Measurements from ENCODE around the gene RASSF8. TPM values are rescaled to one million over a fixed set of nuclear protein-coding genes. Genes with fewer than 3 reads are reported as not detected.

RASSF8 gene
- total RNA-seq, 1 donor: 97.4 TPM

GRCh38 chr12:26112232-26112631, 153.8 kb downstream of the RASSF8 start:
- TF ChIP-seq, protein P1, sequence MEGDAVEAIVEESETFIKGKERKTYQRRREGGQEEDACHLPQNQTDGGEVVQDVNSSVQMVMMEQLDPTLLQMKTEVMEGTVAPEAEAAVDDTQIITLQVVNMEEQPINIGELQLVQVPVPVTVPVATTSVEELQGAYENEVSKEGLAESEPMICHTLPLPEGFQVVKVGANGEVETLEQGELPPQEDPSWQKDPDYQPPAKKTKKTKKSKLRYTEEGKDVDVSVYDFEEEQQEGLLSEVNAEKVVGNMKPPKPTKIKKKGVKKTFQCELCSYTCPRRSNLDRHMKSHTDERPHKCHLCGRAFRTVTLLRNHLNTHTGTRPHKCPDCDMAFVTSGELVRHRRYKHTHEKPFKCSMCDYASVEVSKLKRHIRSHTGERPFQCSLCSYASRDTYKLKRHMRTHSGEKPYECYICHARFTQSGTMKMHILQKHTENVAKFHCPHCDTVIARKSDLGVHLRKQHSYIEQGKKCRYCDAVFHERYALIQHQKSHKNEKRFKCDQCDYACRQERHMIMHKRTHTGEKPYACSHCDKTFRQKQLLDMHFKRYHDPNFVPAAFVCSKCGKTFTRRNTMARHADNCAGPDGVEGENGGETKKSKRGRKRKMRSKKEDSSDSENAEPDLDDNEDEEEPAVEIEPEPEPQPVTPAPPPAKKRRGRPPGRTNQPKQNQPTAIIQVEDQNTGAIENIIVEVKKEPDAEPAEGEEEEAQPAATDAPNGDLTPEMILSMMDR (IDR thresholded peaks at IDR 0.05; ENCODE audit: extremely low read depth, low read depth, low read length): no peak
- Histone ChIP-seq H3K36me3 (ENCODE audit: insufficient read depth, low read length) (no peaks in the 10 kb centered on the region), H3K27me3 (ENCODE audit: insufficient read depth, low read length) (no peaks in the 10 kb centered on the region), H3K9me3 (ENCODE audit: low read depth, low read length) (no peaks in the 10 kb centered on the region), H3K79me2 (ENCODE audit: insufficient read depth, low read length) (no peaks in the 10 kb centered on the region), H4K20me1 (ENCODE audit: insufficient read depth, low read length) (no peaks in the 10 kb centered on the region), H2AFZ (ENCODE audit: low read length) (no peak overlapping the region), H3K4me2 (ENCODE audit: insufficient read depth, low read length) (no peak overlapping the region), H3K27ac (ENCODE audit: low read depth, low read length) (no peak overlapping the region), H3K4me1 (ENCODE audit: insufficient read depth, low read length) (peaks cover 12% of the 10 kb centered on the region), H3K4me3 (ENCODE audit: insufficient read depth, low read length) (no peak overlapping the region)
- no peak for DNase-seq (ENCODE audit: insufficient read length, low spot score, missing footprints)

GRCh38 chr12:26112703-26113147, 154.2 kb downstream of the RASSF8 start:
- H3K79me2 ChIP-seq (ENCODE audit: insufficient read depth, low read length): no peaks in the 10 kb centered on the region
- H3K4me2 ChIP-seq (ENCODE audit: insufficient read depth, low read length): no peak overlapping the region
- H3K27ac ChIP-seq (ENCODE audit: low read depth, low read length): no peak overlapping the region
- no peak for DNase-seq (ENCODE audit: insufficient read length, low spot score, missing footprints)
- no peaks in the 10 kb centered on the region for H3K36me3 ChIP-seq (ENCODE audit: insufficient read depth, low read length)
- TF ChIP-seq, protein P1 (IDR thresholded peaks at IDR 0.05; ENCODE audit: extremely low read depth, low read depth, low read length): no peak
- H3K27me3 ChIP-seq (ENCODE audit: insufficient read depth, low read length): no peaks in the 10 kb centered on the region
- no peaks in the 10 kb centered on the region for H4K20me1 ChIP-seq (ENCODE audit: insufficient read depth, low read length)
- no peak overlapping the region for H2AFZ ChIP-seq (ENCODE audit: low read length)
- H3K4me1 ChIP-seq (ENCODE audit: insufficient read depth, low read length): peaks cover 12% of the 10 kb centered on the region
- H3K4me3 ChIP-seq (ENCODE audit: insufficient read depth, low read length): no peak overlapping the region
- H3K9me3 ChIP-seq (ENCODE audit: low read depth, low read length): no peaks in the 10 kb centered on the region

DNA sequence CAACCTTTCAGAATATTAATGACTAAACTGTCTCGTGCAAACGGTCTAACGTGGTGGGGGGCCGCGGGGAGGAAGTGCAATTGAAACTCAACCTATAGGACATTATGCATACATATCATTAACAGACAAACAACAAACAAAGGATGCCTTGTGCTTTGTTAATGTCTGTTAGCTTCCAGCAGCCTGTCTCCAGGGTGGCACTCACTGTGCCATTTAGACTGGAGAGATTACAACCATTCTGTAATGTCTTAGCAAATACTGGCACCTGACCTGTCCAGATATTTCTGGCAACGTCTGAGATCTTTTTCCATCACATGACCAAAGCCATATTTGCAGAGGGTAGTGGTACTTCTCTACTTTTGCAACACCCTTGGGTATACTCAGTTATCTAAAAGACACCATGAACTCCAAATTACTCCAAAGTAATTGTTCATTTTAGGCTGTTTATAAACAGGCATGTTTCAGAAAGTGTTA, 154.7 kb downstream of the RASSF8 start:
- H3K27me3 ChIP-seq (ENCODE audit: insufficient read depth, low read length): no peaks in the 10 kb centered on the region
- H3K4me2 ChIP-seq (ENCODE audit: insufficient read depth, low read length): peak overlapping the region; percentile 93
- peaks cover 12% of the 10 kb centered on the region for H3K4me1 ChIP-seq (ENCODE audit: insufficient read depth, low read length)
- no peaks in the 10 kb centered on the region for H4K20me1 ChIP-seq (ENCODE audit: insufficient read depth, low read length)
- DNase-seq (ENCODE audit: insufficient read length, low spot score, missing footprints): no peak
- no peaks in the 10 kb centered on the region for H3K79me2 ChIP-seq (ENCODE audit: insufficient read depth, low read length)
- no peak overlapping the region for H3K27ac ChIP-seq (ENCODE audit: low read depth, low read length)
- H3K9me3 ChIP-seq (ENCODE audit: low read depth, low read length): no peaks in the 10 kb centered on the region
- no peaks in the 10 kb centered on the region for H3K36me3 ChIP-seq (ENCODE audit: insufficient read depth, low read length)
- H2AFZ ChIP-seq (ENCODE audit: low read length): no peak overlapping the region
- H3K4me3 ChIP-seq (ENCODE audit: insufficient read depth, low read length): no peak overlapping the region
- TF ChIP-seq, protein P1 (IDR thresholded peaks at IDR 0.05; ENCODE audit: extremely low read depth, low read depth, low read length): no peak

GRCh38 chr12:26113853-26114719, 155.6 kb downstream of the RASSF8 start:
- TF ChIP-seq, protein P1 (IDR thresholded peaks at IDR 0.05; ENCODE audit: extremely low read depth, low read depth, low read length): peak; percentile 10
- Histone ChIP-seq H3K27ac (ENCODE audit: low read depth, low read length) (peak overlapping the region; percentile 74), H3K4me2 (ENCODE audit: insufficient read depth, low read length) (peak overlapping the region; percentile 93), H3K9me3 (ENCODE audit: low read depth, low read length) (no peaks in the 10 kb centered on the region), H3K79me2 (ENCODE audit: insufficient read depth, low read length) (no peaks in the 10 kb centered on the region), H4K20me1 (ENCODE audit: insufficient read depth, low read length) (no peaks in the 10 kb centered on the region), H3K4me3 (ENCODE audit: insufficient read depth, low read length) (peak overlapping the region; percentile 77), H3K36me3 (ENCODE audit: insufficient read depth, low read length) (no peaks in the 10 kb centered on the region), H3K4me1 (ENCODE audit: insufficient read depth, low read length) (peaks cover 12% of the 10 kb centered on the region), H3K27me3 (ENCODE audit: insufficient read depth, low read length) (no peaks in the 10 kb centered on the region), H2AFZ (ENCODE audit: low read length) (peak overlapping the region; percentile 79)
- peak; percentile 97 for DNase-seq (ENCODE audit: insufficient read length, low spot score, missing footprints)
